CD4-positive, alpha-beta T cell treated with Interleukin-15 for 1 hour (primary cell): ENCODE data around the gene GPRC6A.

Experiments used
- DNase-seq: peaks from one replicate; pipeline ENCODE4 v3.0.0-alpha.2; 2020

The GPRC6A gene

GRCh38 chr6:116773886-116774285 is 55.0 kb downstream of the GPRC6A start:
- no peak for DNase-seq

GRCh38 chr6:116772450-116772849 is 56.4 kb downstream of the GPRC6A start:
- DNase-seq, result no peak

GRCh38 chr6:116767715-116768114 is 61.2 kb downstream of the GPRC6A start:
- DNase-seq, result no peak

GRCh38 chr6:116766506-116767176 is 62.2 kb downstream of the GPRC6A start:
- DNase-seq, result no peak

- DNase-seq, result no peak
Observed at GRCh38 chr6:116764961-116765841, 63.7 kb downstream of the GPRC6A start, which contains the start of gene FAM162B. TSS of gene FAM162B (minus strand) at chr6:116765719. CDS start at chr6:116765576, 143 bp downstream.

GRCh38 chr6:116764629-116764960 is 64.3 kb downstream of the GPRC6A start:
- no peak for DNase-seq

- DNase-seq, result no peak
Observed at GRCh38 chr6:116763906-116764628, 64.8 kb downstream of the GPRC6A start.

GRCh38 chr6:116763048-116763447 is 65.8 kb downstream of the GPRC6A start:
- DNase-seq, result no peak

GRCh38 chr6:116762235-116762634 is 66.6 kb downstream of the GPRC6A start:
- DNase-seq, result no peak

- no peak for DNase-seq
Observed at GRCh38 chr6:116761779-116762178, 67.1 kb downstream of the GPRC6A start.

GRCh38 chr6:116745176-116745575 is 83.7 kb downstream of the GPRC6A start:
- no peak for DNase-seq
